ENCODE results near the gene POPDC2. TPM values are rescaled to one million over a fixed set of nuclear protein-coding genes. Genes with fewer than 3 reads are reported as not detected.

The POPDC2 gene
- total RNA-seq, 2 donors from 2014 or later, result 0.95 to 1.6 TPM

DNA sequence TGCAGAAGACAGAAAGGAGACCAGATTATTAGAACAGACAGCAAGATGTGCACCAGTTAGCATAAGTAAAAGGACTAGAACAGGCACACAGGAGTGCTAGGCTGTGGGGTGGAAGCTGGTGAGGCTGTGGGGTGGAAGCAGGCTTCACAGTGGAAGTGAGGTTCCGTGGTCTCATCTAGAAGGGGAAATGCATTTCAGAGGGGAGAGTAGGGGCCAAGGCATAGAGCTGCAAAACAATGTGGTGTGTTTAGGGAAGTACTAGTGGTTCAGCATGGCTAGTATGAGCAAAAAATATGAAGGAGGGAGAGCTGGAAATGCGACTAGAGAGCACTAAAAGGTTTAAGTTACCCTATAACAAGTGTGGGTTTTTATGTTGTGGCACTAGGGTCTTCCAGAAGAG is 6.5 kb downstream of the POPDC2 start:
- WGBS, 2 experiments (ENCODE audit: insufficient coverage in 1 of 2, insufficient read length in 1 of 2), result 45 to 100% methylated on average over 1 to 2 of the region's 2 CpGs

DNA sequence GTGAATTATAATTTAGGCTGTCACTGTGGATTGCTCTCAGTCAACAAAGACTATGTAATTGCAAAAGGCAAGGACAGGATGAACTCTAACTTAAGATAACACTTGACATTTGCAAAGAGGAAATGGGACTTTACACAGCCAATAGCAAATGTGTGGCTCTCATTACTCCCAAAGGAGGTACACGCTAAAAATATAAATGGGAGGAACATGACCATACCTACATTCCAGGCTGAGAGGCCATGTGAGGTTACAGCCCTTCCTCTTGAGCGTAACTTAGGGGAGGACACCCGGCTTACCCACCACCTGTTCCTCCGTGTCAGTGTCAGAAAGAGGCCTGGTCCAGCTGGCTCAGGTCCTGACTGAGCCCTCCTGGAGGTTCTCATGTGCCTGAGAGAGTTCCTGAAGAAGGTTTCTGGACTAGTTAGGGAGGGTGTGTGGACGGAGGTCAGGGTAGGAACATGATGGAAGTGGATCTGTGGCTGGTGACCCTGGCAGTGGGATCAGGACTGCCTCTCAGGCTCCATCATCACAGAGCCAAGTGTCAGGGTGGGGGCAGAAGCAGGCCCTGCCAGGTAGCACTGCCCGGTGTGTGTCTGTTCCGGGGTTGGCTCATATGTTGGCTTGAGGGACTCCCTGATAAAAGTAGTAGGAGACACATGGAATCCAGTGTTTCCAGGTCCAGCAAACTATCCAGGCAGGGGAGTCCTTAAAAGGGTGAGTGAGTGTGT is 7.9 kb downstream of the POPDC2 start:
- Histone ChIP-seq H3K9me3 (ENCODE audit: control insufficient read depth, low read length) (no peaks in the 10 kb centered on the region), H3K4me3 (ENCODE audit: low read length) (no peak overlapping the region), H3K36me3 (ENCODE audit: control insufficient read depth, insufficient read depth, low read length) (no peaks in the 10 kb centered on the region), H3K9ac (ENCODE audit: extremely low read depth, low read length, poor library complexity, severe bottlenecking) (no peak overlapping the region), H3K4me1 (ENCODE audit: control insufficient read depth, insufficient read depth, low read length) (no peaks in the 10 kb centered on the region), H3K27ac (ENCODE audit: low read depth, low read length) (no peak overlapping the region), H3K27me3 (ENCODE audit: control insufficient read depth, insufficient read depth, low read length, poor library complexity, severe bottlenecking) (no peaks in the 10 kb centered on the region)
- no peak for DNase-seq
- Mint-ChIP-seq H3K27ac (no peak overlapping the region), H3K4me3 (no peak overlapping the region), H3K9me3 (no peaks in the 10 kb centered on the region), H3K36me3 (ENCODE audit: low read depth) (no peaks in the 10 kb centered on the region), H3K27me3 (ENCODE audit: insufficient read depth) (no peaks in the 10 kb centered on the region), H3K4me1 (peaks cover 5% of the 10 kb centered on the region)
- 90 to 100% methylated on average over 1 to 7 of the region's 7 CpGs for WGBS, 2 experiments (ENCODE audit: insufficient coverage in 1 of 2, insufficient read length in 1 of 2)
- TF ChIP-seq, protein P1, sequence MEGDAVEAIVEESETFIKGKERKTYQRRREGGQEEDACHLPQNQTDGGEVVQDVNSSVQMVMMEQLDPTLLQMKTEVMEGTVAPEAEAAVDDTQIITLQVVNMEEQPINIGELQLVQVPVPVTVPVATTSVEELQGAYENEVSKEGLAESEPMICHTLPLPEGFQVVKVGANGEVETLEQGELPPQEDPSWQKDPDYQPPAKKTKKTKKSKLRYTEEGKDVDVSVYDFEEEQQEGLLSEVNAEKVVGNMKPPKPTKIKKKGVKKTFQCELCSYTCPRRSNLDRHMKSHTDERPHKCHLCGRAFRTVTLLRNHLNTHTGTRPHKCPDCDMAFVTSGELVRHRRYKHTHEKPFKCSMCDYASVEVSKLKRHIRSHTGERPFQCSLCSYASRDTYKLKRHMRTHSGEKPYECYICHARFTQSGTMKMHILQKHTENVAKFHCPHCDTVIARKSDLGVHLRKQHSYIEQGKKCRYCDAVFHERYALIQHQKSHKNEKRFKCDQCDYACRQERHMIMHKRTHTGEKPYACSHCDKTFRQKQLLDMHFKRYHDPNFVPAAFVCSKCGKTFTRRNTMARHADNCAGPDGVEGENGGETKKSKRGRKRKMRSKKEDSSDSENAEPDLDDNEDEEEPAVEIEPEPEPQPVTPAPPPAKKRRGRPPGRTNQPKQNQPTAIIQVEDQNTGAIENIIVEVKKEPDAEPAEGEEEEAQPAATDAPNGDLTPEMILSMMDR (conservative IDR thresholded peaks at IDR 0.05), result no peak

More for the DNA sequence above, 6.5 kb downstream of the POPDC2 start:
- Histone ChIP-seq H3K9ac (ENCODE audit: extremely low read depth, low read length, poor library complexity, severe bottlenecking) (no peak overlapping the region), H3K36me3 (ENCODE audit: control insufficient read depth, insufficient read depth, low read length) (no peaks in the 10 kb centered on the region), H3K4me1 (ENCODE audit: control insufficient read depth, insufficient read depth, low read length) (no peaks in the 10 kb centered on the region), H3K4me3 (ENCODE audit: low read length) (no peak overlapping the region), H3K27me3 (ENCODE audit: control insufficient read depth, insufficient read depth, low read length, poor library complexity, severe bottlenecking) (no peaks in the 10 kb centered on the region), H3K9me3 (ENCODE audit: control insufficient read depth, low read length) (no peaks in the 10 kb centered on the region), H3K27ac (ENCODE audit: low read depth, low read length) (no peak overlapping the region)
- Mint-ChIP-seq H3K4me1 (peaks cover 2% of the 10 kb centered on the region), H3K9me3 (no peaks in the 10 kb centered on the region), H3K4me3 (no peak overlapping the region), H3K27me3 (ENCODE audit: insufficient read depth) (no peaks in the 10 kb centered on the region), H3K27ac (no peak overlapping the region), H3K36me3 (ENCODE audit: low read depth) (no peaks in the 10 kb centered on the region)
- DNase-seq, result no peak
- TF ChIP-seq, protein P1 (conservative IDR thresholded peaks at IDR 0.05), result no peak

- WGBS, 2 experiments (ENCODE audit: insufficient coverage in 1 of 2, insufficient read length in 1 of 2), result 81 to 88% methylated on average over 3 of the region's 3 CpGs
- no peak for DNase-seq
- Histone ChIP-seq H3K36me3 (ENCODE audit: control insufficient read depth, insufficient read depth, low read length) (no peaks in the 10 kb centered on the region), H3K27me3 (ENCODE audit: control insufficient read depth, insufficient read depth, low read length, poor library complexity, severe bottlenecking) (no peaks in the 10 kb centered on the region), H3K9ac (ENCODE audit: extremely low read depth, low read length, poor library complexity, severe bottlenecking) (no peak overlapping the region), H3K4me3 (ENCODE audit: low read length) (no peak overlapping the region), H3K27ac (ENCODE audit: low read depth, low read length) (no peak overlapping the region), H3K9me3 (ENCODE audit: control insufficient read depth, low read length) (no peaks in the 10 kb centered on the region), H3K4me1 (ENCODE audit: control insufficient read depth, insufficient read depth, low read length) (no peaks in the 10 kb centered on the region)
- no peaks in the 10 kb centered on the region for H3K27me3 Mint-ChIP-seq (ENCODE audit: insufficient read depth)
- no peaks in the 10 kb centered on the region for H3K9me3 Mint-ChIP-seq
- H3K4me1 Mint-ChIP-seq, result peaks cover 8% of the 10 kb centered on the region
- H3K27ac Mint-ChIP-seq, result no peak overlapping the region
- no peaks in the 10 kb centered on the region for H3K36me3 Mint-ChIP-seq (ENCODE audit: low read depth)
- TF ChIP-seq, protein P1 (conservative IDR thresholded peaks at IDR 0.05), result no peak
- H3K4me3 Mint-ChIP-seq, result no peak overlapping the region
Observed at GRCh38 chr3:119649761-119650160, 10.6 kb downstream of the POPDC2 start.

Data from endodermal cell (in vitro differentiated cells).